Neural cell (in vitro differentiated cells): ENCODE results near the gene ADGRB3.

Experiments
- EP300 ChIP-seq: fragments of 450-650 bp; conservative IDR thresholded peaks from 2 replicates; pipeline ENCODE4 v1.6.1; 2014; ENCODE audit warnings: antibody characterized with exemption, mild to moderate bottlenecking, moderate library complexity; ENCODE audit not compliant: poor library complexity, severe bottlenecking
- POLR2AphosphoS5 ChIP-seq: IDR thresholded peaks from 2 replicates; pipeline ENCODE4 v1.6.1; 2012
- RAD21 ChIP-seq: fragments of 450-650 bp; conservative IDR thresholded peaks from 2 replicates; pipeline ENCODE4 v1.6.1; 2014; ENCODE audit warnings: antibody characterized with exemption, mild to moderate bottlenecking, moderate library complexity
- SMC3 ChIP-seq: fragments of 450-650 bp; conservative IDR thresholded peaks from 2 replicates; pipeline ENCODE4 v1.6.1; 2014; ENCODE audit warnings: antibody characterized with exemption, mild to moderate bottlenecking, moderate library complexity; ENCODE audit not compliant: poor library complexity
- TAF1 ChIP-seq: IDR thresholded peaks from 2 replicates; pipeline ENCODE4 v1.6.1; 2012; ENCODE audit warnings: low read depth
- TF ChIP-seq, protein P1 (sequence below): fragments of 450-650 bp; IDR thresholded peaks from 2 replicates; pipeline ENCODE4 v1.5.1; 2014; ENCODE audit warnings: antibody characterized with exemption, mild to moderate bottlenecking, moderate library complexity; ENCODE audit not compliant: poor library complexity, severe bottlenecking
- TF ChIP-seq, protein P2 (sequence below): IDR thresholded peaks from 2 replicates; pipeline ENCODE4 v1.6.1; 2012; ENCODE audit warnings: borderline replicate concordance

DNA sequence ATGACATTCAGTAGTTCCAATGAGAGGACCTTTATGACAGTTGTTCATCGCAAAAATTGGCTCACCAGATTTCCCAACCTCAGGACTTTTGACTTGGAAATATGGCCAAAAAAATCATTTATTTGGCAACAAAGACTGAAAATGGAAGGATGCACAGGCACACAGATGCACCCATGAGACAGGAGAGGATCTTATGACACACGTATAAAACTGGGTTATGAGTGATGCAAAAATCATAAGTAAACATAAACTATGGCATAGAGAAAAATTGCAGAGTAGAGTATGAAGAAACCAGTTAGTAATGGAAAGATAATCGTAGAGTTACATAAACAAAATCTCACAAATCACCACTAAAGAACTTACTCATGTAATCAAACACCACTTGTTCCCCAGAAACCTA is 546.9 kb downstream of the ADGRB3 start:
- TF ChIP-seq EP300 = no peak
- TF ChIP-seq SMC3 = no peak
- no peak for TF ChIP-seq TAF1
- TF ChIP-seq, protein P1, sequence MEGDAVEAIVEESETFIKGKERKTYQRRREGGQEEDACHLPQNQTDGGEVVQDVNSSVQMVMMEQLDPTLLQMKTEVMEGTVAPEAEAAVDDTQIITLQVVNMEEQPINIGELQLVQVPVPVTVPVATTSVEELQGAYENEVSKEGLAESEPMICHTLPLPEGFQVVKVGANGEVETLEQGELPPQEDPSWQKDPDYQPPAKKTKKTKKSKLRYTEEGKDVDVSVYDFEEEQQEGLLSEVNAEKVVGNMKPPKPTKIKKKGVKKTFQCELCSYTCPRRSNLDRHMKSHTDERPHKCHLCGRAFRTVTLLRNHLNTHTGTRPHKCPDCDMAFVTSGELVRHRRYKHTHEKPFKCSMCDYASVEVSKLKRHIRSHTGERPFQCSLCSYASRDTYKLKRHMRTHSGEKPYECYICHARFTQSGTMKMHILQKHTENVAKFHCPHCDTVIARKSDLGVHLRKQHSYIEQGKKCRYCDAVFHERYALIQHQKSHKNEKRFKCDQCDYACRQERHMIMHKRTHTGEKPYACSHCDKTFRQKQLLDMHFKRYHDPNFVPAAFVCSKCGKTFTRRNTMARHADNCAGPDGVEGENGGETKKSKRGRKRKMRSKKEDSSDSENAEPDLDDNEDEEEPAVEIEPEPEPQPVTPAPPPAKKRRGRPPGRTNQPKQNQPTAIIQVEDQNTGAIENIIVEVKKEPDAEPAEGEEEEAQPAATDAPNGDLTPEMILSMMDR = no peak
- TF ChIP-seq POLR2AphosphoS5 = no peak
- TF ChIP-seq, protein P2, sequence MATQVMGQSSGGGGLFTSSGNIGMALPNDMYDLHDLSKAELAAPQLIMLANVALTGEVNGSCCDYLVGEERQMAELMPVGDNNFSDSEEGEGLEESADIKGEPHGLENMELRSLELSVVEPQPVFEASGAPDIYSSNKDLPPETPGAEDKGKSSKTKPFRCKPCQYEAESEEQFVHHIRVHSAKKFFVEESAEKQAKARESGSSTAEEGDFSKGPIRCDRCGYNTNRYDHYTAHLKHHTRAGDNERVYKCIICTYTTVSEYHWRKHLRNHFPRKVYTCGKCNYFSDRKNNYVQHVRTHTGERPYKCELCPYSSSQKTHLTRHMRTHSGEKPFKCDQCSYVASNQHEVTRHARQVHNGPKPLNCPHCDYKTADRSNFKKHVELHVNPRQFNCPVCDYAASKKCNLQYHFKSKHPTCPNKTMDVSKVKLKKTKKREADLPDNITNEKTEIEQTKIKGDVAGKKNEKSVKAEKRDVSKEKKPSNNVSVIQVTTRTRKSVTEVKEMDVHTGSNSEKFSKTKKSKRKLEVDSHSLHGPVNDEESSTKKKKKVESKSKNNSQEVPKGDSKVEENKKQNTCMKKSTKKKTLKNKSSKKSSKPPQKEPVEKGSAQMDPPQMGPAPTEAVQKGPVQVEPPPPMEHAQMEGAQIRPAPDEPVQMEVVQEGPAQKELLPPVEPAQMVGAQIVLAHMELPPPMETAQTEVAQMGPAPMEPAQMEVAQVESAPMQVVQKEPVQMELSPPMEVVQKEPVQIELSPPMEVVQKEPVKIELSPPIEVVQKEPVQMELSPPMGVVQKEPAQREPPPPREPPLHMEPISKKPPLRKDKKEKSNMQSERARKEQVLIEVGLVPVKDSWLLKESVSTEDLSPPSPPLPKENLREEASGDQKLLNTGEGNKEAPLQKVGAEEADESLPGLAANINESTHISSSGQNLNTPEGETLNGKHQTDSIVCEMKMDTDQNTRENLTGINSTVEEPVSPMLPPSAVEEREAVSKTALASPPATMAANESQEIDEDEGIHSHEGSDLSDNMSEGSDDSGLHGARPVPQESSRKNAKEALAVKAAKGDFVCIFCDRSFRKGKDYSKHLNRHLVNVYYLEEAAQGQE = no peak
- TF ChIP-seq RAD21 = no peak
